GM12875 (cell line): ENCODE results near the gene AWAT1.
A peak's percentile ranks its signal among the peaks of the same experiment; 100 is the strongest.
"Not testable (repeated sequence)": the region's sequence is repeated elsewhere in the genome, so short reads cannot be mapped to it uniquely, and the experiment has no call there.

Experiments used
- H3K4me3 ChIP-seq: one replicate; pipeline ENCODE4 v1.5.1; 2011; ENCODE audit warnings: low read depth, low read length, control low read depth
- CTCF ChIP-seq: IDR thresholded peaks from 2 replicates; pipeline ENCODE4 v1.5.1; 2011; ENCODE audit warnings: low read depth, mild to moderate bottlenecking, control low read depth, inconsistent platforms, low read length, moderate library complexity, borderline replicate concordance; ENCODE audit not compliant: insufficient read depth

The AWAT1 gene

DNA sequence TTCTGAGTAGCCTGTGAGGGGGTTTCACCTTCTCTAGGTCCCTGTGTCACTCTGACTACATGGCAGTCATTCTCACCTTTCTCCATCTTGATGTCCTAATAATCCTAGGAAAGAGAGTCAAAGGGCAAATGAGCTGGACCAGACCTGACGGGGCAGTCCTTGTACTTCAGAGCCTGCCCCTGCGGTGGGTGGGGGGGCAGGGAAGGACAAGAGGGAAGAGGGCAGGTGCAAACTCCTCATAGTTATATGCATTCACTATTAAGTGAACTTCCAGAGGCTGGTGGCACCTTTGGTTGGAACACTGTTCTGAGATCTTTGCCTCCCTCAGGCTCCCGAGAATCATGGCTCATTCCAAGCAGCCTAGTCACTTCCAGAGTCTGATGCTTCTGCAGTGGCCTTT is at the start of gene AWAT1:
TSS of gene AWAT1 (plus strand) at position 301 of the 400 bp plus-strand sequence. CDS start at position 342, 41 bp downstream.
- H3K4me3 ChIP-seq, result no peak within 1 kb of the TSS
- TF ChIP-seq CTCF, result no peak

DNA sequence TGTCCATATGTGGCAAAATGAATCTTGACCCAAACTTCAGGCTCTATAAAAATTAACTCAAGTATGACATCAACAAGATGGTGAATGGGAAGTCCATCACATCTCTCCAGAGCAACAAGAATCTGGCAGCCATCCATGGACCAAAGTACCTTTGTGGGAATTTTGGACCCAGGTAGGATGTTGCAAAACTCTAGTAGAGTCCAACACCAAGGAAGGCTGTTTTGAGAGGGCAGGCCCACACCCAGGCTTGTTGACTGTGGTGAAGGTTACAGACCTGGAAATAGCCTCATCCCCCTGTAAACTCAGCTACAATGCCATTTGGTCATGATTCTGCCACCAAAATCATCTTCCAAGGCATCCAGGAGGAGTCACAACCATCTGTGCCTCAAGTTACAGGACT is 44.2 kb upstream of the AWAT1 start:
- no peak for TF ChIP-seq CTCF

GRCh38 chrX:70196961-70197720 is 37.3 kb upstream of the AWAT1 start:
- peak; percentile 55; the same call in 1 of the 2 replicates for TF ChIP-seq CTCF
- H3K4me3 ChIP-seq, result no peak overlapping the region

More for the DNA sequence above, 44.2 kb upstream of the AWAT1 start:
- no peak overlapping the region for H3K4me3 ChIP-seq

GRCh38 chrX:70201732-70202131 is 32.7 kb upstream of the AWAT1 start:
- no peak overlapping the region for H3K4me3 ChIP-seq
- no peak for TF ChIP-seq CTCF

GRCh38 chrX:70208479-70208878 is 26.0 kb upstream of the AWAT1 start:
- no peak overlapping the region for H3K4me3 ChIP-seq
- no peak for TF ChIP-seq CTCF

DNA sequence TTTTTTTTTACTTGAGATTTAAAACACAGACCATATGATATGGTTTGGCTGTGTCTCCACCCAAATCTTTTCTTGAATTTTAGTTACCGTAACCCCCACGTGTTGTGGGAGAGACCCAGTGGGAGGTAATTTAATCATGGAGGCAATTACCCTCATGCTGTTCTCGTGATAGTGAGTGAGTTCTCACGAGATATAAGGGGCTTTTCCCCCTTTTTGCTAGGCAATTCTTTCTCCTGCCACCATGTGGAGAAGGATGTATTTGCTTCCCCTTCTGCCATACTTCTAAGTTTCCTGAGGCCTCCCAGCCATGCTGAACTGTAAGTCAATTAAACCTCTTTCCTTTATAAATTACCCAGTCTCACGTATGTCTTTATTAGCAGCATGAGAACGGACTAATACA is 24.9 kb upstream of the AWAT1 start:
- not testable (repeated sequence) for H3K4me3 ChIP-seq

- no peak overlapping the region for H3K4me3 ChIP-seq
- no peak for TF ChIP-seq CTCF
These were observed 14.3 kb upstream of the AWAT1 start for GRCh38 chrX:70219938-70220764.
